ENCODE measurements around the gene SCAPER.

Gene SCAPER

DNA sequence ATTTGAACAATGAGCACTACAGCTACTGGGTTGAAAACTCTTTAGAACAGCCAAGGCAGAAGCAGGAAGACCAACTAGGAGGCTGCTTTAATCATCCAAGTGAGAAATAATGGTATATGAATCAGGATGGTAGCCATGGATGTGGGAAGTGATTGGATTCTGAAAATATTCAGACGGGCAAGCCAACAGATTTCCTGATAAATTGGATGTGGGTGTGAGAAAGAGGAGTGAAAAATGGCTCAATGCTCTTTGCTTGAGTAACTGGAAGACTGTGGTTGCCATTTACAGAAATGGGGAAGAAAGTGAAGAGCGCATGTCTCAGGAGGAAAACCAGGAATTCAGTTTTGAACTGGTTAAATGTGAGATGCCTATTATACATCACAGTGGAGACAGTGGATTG lies 518.2 kb downstream of the SCAPER start:
- FAIRE-seq, result no peak

GRCh38 chr15:76386178-76386577 lies 519.0 kb downstream of the SCAPER start:
- no peak for FAIRE-seq

DNA sequence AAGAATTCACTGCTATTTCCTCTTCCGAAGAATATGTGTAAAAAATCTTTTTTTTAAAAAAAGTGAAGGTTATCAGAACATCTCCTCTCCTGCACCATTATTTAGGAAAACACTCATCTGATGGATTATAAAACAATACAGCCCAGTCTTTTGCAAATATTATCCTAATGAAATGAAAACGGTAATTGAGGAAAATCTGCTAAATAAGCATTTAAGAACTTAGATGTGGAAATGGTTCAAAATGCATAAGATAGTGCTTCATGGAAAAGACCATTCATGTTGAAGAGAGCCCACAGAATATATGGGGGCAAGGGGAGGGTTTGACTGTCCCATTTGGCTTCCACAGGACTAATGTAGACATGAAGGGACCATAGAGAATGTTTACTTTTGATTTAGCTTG lies 520.7 kb downstream of the SCAPER start:
- no peak for FAIRE-seq

- FAIRE-seq, result no peak
Observed at GRCh38 chr15:76382987-76383728, 522.0 kb downstream of the SCAPER start.

GRCh38 chr15:76381366-76381765 lies 523.8 kb downstream of the SCAPER start:
- no peak for FAIRE-seq

GRCh38 chr15:76380249-76380648 lies 524.9 kb downstream of the SCAPER start:
- no peak for FAIRE-seq

- no peak for FAIRE-seq
Observed at GRCh38 chr15:76378691-76379090, 526.4 kb downstream of the SCAPER start.

DNA sequence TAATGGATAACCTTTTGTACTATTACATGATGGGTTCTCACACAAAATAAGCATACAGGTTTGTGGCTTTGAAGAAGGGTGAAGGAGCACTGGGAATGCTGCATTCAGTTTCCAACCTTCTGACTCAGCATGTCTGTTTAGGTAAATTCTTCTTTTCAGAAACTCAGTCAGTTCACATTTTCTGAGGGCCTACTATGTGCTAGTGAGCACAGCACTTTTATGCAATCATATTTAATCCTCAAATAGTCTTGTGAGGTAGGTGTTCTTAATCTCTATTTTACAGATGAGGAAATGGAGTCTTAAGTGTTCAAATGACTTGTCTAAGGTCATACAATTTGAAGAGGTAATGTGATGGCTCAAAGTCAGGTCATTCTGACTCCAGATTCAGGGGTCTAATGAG lies 527.4 kb downstream of the SCAPER start:
- no peak for FAIRE-seq

DNA sequence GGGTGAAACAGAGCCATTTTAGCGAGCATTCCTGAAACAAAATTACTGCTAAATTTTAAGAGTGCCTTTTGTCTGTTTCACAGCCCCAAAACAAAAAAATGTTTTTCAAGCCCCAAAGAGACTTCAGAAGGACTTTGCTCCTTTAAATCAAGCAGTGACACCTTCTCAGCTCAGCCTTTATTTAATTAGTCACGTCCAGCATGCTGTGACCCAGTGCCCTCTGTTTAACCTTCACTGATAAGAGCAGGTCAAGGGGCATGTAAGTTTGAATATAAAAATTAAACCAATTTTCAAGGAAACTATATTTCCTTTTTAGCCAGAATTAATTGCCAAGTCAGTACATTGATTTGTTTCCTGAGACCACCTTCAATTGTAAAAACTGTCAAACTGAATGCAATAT lies 527.9 kb downstream of the SCAPER start:
- FAIRE-seq, result no peak

- FAIRE-seq, result no peak
Observed at GRCh38 chr15:76376816-76377215, 528.3 kb downstream of the SCAPER start.

- no peak for FAIRE-seq
Observed at GRCh38 chr15:76376029-76376428, 529.1 kb downstream of the SCAPER start.

GRCh38 chr15:76368122-76368621 lies 537.0 kb downstream of the SCAPER start:
- no peak for FAIRE-seq

DNA sequence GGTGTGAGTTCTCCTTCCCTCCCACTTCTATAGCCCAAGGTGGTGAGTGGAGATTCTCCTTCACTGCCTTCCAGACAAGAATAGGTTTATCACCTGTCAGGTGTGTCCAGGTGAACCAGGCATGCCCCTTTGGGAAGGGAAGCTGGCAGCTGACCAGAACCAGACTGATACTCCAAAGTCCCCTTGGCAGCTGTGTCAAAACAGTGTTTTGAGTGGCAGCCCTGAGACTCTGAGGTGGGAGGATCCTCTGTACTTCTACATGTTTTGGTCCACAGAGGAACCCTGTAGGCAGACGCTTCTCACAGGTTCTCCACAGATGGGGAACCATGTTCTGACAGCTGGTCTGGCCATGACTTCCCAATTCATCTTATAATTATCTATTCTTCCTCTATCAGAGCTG lies 538.4 kb downstream of the SCAPER start:
- FAIRE-seq, result no peak

DNA sequence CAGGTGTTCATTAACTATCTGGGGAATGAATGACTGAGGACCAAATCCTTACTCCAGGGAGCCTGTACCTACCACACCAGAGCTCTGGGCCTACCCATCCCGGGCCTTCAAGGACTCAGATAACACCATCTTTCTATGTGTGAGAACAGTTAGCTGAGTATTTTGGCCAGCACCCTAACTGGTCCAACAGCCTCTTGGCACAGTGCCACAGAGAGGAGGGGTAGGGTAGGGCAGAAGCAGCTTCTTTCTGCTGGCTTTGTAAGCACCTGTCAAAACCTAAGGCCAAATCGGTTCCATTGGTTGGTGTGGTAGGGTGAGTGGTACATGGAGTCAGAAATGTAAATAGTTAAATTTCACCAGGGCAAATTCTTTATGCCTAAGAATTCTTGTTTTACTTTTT lies 541.9 kb downstream of the SCAPER start:
- FAIRE-seq, result no peak

- FAIRE-seq, result no peak
Observed at GRCh38 chr15:76360416-76360815, 544.7 kb downstream of the SCAPER start.

DNA sequence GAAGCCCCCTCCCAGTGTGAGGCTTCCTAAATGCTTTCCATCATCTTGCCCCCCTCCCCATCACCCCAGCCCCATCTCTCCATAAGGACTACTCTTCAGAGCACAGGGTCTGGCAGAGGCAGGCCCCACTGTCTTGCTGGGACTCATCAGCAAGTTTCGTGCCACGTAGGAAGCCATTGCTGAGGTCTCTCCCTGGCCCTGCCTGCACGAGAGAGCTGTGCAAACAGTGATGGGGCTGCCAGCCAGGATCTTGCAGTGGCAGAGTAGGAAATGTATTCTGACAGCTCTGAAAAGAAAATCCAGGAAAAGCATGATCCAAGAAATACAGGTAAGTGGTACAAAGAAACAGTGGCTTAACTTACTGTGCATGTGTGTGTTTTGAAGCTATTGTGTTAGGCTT lies 546.0 kb downstream of the SCAPER start:
- FAIRE-seq, result no peak

DNA sequence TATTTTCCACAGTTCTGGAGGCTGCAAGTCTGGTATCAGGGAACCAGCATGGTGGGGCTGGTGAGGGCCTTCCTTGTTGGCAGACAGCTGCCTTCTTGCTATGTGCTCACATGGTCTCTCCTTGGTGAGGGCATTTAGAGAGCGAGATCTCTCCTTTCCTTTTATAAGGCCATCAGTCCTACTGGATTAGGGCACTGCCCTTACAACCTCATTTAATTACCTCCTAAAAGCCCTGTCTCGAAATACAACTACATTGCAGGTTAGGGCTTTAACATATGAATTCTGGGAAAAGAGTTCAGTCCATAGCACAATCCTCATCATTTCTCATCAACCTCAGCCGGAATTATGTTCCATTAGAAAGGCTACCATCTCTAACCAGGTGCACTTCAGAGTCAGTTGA lies 546.7 kb downstream of the SCAPER start:
- FAIRE-seq, result no peak

GRCh38 chr15:76354823-76355440 lies 550.2 kb downstream of the SCAPER start:
- FAIRE-seq, result no peak

GRCh38 chr15:76353903-76354302 lies 551.2 kb downstream of the SCAPER start:
- no peak for FAIRE-seq

DNA sequence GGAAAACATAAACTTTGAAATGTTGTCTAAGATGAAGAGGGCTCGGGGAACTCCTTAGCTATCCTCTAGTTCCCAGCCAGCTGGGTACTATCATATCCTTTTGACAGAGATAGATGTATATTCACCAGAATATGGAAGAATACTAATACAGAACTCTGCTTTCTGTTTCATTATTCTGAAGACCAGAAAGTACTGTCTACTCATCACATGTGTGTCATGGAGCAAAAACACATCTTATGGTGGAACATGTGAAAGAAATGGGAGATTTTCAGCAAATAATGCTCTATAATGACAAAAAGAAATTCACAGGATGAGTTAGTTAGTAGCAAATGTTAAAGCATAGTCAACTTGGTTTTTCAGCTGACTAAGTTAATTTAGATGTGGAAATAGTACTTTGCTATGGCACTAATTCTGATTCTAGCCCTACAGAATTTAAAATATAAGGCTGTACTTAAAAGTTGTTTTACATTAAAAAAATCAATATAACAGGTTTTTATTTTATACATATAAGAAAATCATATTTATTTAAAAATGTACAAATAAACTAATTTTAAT lies 552.0 kb downstream of the SCAPER start:
- no peak for FAIRE-seq

GRCh38 chr15:76349301-76350070 lies 555.7 kb downstream of the SCAPER start:
- FAIRE-seq, result no peak

DNA sequence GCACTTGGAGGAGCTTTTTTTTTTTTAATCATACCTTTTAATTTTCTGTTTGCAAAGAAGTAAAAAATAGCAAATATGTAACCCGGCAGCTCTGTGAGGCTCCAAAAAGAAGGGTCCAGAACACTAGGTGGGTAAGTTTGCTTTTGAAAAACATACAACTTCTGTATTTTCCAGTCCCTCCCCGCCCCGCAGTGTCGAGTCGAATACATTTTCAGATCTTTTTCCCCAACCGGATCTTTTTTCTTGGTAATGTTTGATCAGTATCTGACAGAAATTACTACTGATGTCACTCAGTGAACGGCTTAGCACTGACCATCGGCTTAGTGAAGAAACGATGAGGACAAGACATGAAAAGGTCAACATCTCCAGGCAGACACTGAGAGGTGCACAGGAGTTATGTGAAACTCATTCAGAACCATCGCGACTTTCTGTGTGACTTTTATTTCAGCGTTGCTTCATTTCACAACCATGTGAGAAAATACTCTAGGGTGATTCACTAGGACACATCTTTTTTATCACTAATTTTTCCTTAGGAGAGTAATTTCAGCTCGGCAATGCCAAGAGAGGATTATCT lies 557.6 kb downstream of the SCAPER start:
- no peak for FAIRE-seq
